22Rv1 (cell line): Measurements from ENCODE around the gene CTBP2.

ENCODE experiments used
- H3K27ac ChIP-seq: fragments of 450-650 bp; 2 replicates; pipeline ENCODE4 v1.5.1; 2017
- ZFX ChIP-seq: fragments of 450-650 bp; IDR thresholded peaks from 2 replicates; pipeline ENCODE4 v1.6.1; 2017; ENCODE audit warnings: antibody characterized with exemption, borderline replicate concordance
- TF ChIP-seq, protein P1 (sequence below): fragments of 450-650 bp; IDR thresholded peaks from 2 replicates; pipeline ENCODE4 v1.5.1; 2017; ENCODE audit warnings: mild to moderate bottlenecking

CTBP2 gene

DNA sequence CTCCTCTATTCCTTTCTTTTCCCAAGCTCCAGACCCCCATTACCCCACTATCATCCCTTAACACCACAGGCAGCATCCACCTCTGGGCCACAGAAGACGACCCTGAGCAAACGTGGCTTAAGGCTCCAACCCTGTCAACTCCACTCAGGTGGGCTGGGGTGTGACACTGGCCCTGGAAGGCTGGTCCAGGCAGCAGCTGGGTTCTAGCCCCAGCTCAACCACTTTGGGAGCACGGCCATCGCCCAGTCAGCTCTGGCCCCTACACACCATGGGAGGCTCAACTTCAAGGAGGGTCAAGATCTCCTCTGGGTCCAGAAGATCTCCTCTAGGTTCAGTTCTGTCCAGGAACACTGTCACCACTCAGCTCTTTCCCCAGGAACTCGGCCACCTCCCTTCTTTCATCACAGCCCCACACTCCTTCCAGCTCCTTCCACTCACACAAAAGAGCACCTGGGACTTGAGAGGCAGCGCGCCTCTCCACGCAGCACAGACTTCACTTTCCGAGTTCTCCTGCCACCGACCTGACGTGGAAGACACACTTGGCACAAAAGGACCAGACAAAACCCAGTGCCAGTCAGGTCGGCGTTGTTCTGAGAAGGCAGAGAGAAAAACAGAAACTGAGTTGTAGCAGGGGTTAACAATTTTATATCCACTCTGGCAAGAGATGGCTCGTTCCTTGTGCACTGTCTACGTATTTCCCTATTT is 84.1 kb downstream of the CTBP2 start:
- no peak overlapping the region for H3K27ac ChIP-seq

DNA sequence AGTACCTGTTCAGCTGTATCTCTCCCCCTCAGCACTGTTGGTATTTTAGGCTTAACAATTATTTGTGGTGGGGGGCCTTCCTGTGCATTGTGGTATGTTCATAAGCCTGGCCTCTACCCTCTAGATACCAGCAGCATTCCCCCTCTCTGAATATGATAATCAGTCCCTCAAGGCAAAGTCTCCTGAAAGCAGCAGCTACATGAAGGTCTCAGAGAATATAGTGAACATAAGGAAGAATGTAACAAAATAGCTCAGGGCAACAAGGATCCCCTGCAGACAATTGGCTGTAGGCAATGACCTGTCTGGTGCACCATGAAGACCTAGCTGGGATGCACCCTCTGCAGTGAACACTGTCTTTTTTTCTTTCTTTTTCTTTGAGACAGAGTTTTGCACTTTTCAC is 86.4 kb downstream of the CTBP2 start:
- TF ChIP-seq, protein P1, sequence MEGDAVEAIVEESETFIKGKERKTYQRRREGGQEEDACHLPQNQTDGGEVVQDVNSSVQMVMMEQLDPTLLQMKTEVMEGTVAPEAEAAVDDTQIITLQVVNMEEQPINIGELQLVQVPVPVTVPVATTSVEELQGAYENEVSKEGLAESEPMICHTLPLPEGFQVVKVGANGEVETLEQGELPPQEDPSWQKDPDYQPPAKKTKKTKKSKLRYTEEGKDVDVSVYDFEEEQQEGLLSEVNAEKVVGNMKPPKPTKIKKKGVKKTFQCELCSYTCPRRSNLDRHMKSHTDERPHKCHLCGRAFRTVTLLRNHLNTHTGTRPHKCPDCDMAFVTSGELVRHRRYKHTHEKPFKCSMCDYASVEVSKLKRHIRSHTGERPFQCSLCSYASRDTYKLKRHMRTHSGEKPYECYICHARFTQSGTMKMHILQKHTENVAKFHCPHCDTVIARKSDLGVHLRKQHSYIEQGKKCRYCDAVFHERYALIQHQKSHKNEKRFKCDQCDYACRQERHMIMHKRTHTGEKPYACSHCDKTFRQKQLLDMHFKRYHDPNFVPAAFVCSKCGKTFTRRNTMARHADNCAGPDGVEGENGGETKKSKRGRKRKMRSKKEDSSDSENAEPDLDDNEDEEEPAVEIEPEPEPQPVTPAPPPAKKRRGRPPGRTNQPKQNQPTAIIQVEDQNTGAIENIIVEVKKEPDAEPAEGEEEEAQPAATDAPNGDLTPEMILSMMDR = no peak
- TF ChIP-seq ZFX = no peak
- H3K27ac ChIP-seq = no peak overlapping the region

More for the DNA sequence above, 84.1 kb downstream of the CTBP2 start:
- TF ChIP-seq ZFX = no peak
- TF ChIP-seq, protein P1 = no peak

DNA sequence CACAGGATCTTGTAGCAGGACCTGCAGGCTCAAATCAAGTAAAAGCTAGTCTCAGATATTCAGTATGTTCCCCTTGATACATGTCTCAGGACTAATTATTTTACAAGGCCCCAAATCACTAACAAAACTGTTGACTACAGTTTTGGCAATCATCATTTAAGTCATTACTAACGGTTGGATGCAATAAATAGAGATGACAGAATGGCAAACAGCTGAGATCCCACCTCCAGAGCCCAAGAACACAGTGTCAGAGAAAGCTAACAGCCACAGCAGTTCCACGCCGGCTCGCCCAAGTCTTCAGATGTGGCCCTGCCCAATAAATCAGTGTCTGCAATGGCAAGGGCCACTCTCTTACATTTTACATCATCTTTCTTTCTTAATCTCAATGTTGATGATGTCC is 87.6 kb downstream of the CTBP2 start:
- TF ChIP-seq, protein P1 = no peak
- no peak for TF ChIP-seq ZFX
- H3K27ac ChIP-seq = no peak overlapping the region

DNA sequence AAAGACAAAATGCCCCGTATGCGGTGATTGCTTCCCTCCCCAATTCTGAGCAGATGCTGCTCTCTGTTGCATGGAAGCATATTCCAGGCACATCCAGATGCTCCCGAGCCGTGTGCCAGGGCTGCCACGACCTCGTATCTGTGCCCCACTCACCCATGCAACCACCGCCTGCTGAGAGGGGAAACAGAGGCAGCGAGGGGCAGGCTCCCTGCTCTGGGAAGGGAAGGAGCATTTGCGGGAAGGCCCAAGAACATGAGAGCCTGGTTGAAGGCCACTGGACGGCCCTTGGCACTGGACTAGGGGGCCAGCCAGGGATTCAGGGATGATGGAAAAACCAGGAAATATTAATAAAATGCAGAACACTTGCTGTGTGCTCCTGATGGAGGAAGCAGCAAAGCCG is 89.4 kb downstream of the CTBP2 start:
- H3K27ac ChIP-seq = no peak overlapping the region

DNA sequence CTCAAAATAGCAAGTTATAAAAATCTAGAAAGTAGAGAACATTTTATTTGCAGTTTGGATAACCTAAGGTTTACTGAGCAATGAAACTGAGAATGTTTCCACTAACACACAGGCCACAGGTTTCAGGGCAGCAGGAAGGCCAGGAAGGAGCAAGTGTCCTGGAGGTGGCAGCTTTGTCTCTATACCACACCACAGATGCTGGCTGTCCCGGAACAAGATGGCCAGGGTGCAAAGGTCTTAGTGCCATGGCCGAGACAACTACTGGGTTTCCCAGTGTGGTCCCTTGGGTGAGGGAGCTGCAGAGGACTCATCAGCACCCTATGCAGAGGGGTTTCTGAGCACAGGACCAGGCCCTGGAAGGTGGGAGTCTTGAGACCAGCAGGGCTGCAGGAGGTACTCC is 92.0 kb downstream of the CTBP2 start:
- TF ChIP-seq ZFX = no peak
- TF ChIP-seq, protein P1 = no peak
- H3K27ac ChIP-seq = no peak overlapping the region

More for the DNA sequence above, 89.4 kb downstream of the CTBP2 start:
- no peak for TF ChIP-seq ZFX

DNA sequence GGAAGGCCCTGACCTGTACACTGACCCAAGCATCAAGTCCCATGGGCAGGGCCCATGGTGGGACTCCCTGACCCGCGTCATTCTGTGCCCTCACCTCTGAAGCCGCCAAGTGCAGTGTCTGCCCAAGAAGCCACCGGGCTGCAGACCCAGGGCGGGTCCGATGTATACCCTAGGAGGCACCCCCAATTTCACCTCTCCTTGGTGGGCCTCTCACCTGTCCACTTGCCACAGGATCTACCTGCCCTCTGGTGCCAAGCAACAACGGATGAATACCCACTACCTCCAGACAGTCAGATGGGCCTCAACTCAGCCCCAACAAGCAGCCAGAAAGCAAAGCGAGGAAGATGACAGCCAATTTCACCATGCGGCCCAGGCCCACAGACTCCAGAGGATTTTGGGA is 92.6 kb downstream of the CTBP2 start:
- TF ChIP-seq ZFX = no peak
- TF ChIP-seq, protein P1 = no peak
- H3K27ac ChIP-seq = no peak overlapping the region

DNA sequence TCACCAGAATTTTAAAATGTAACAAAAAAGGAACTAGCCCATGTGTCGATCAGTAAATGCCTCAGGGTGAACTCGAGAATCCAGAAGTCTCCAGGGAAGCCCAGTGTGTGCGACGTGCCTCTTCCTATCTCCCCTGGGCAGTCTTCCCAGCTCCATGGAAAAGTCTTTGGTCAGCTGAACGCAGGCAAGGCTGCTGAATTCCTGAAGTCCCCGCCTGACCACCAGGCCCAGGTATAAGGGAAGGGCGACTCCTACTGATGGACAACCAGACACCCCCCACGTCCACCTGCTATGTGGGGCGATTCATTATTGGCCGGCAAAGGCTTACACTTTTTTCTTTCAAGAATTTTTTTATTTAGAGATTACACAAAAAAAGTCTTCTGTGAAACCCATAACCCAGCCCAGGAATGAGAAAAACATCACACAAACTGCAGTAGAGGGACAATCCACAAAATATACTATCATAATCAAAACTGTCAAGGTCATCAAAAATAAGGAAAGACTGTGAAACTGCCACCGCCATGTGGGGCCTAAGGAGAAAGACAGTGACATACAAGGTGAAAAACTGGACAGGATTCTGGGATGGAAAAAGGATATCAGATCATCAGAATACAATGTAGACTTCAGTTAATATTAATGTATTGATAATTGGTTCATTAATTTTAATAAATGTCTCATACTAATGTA is 93.5 kb downstream of the CTBP2 start:
- TF ChIP-seq, protein P1 = no peak
- TF ChIP-seq ZFX = no peak
- no peak overlapping the region for H3K27ac ChIP-seq
